Hepatocyte (in vitro differentiated cells): ENCODE results near the gene THAP8. TPM values are rescaled to one million over a fixed set of nuclear protein-coding genes. Genes with fewer than 3 reads are reported as not detected.

ENCODE experiments used
- DNase-seq: peaks from one replicate; pipeline ENCODE4 v3.0.0-alpha.2; 2016; ENCODE audit warnings: low spot score
- H2AFZ ChIP-seq: fragments of 200-600 bp; sonication (generic); 2 replicates; pipeline ENCODE4 v1.6.0; 2016; ENCODE audit warnings: antibody characterized with exemption, mild to moderate bottlenecking
- H3K27ac ChIP-seq: fragments of 200-600 bp; sonication (generic); 2 replicates; pipeline ENCODE4 v1.5.1; 2016; ENCODE audit warnings: mild to moderate bottlenecking
- H3K27me3 ChIP-seq: fragments of 200-600 bp; sonication (generic); 2 replicates; pipeline ENCODE4 v1.6.1; 2016
- H3K36me3 ChIP-seq: fragments of 200-600 bp; sonication (generic); replicated peaks from 2 replicates; pipeline ENCODE4 v1.5.1; 2016; ENCODE audit warnings: low read depth; ENCODE audit not compliant: insufficient read depth
- H3K4me1 ChIP-seq: fragments of 200-600 bp; sonication (generic); 2 replicates; pipeline ENCODE4 v1.5.1; 2016; ENCODE audit warnings: mild to moderate bottlenecking, moderate library complexity; ENCODE audit not compliant: insufficient read depth
- H3K4me2 ChIP-seq: fragments of 200-600 bp; sonication (generic); 2 replicates; pipeline ENCODE4 v1.6.0; 2016
- H3K4me3 ChIP-seq: fragments of 200-600 bp; sonication (generic); 2 replicates; pipeline ENCODE4 v1.5.1; 2016; ENCODE audit warnings: mild to moderate bottlenecking
- H3K79me2 ChIP-seq: fragments of 200-600 bp; sonication (generic); 2 replicates; pipeline ENCODE4 v1.6.0; 2017; ENCODE audit warnings: mild to moderate bottlenecking
- H3K9me2 ChIP-seq: fragments of 200-600 bp; sonication (generic); replicated peaks from 2 replicates; pipeline ENCODE4 v1.6.0; 2017; ENCODE audit warnings: mild to moderate bottlenecking; ENCODE audit not compliant: insufficient read depth
- H3K9me3 ChIP-seq: fragments of 200-600 bp; sonication (generic); 2 replicates; pipeline ENCODE4 v1.5.1; 2016; ENCODE audit warnings: low read depth, mild to moderate bottlenecking
- H4K20me1 ChIP-seq: fragments of 200-600 bp; sonication (generic); 2 replicates; pipeline ENCODE4 v1.6.0; 2016; ENCODE audit warnings: mild to moderate bottlenecking; ENCODE audit not compliant: insufficient read depth, poor library complexity, severe bottlenecking
- CTCF ChIP-seq: fragments of 200-600 bp; sonication (generic); IDR thresholded peaks from 2 replicates; pipeline ENCODE4 v1.5.1; 2016; ENCODE audit warnings: antibody characterized with exemption, mild to moderate bottlenecking; ENCODE audit not compliant: poor library complexity
- EZH2 ChIP-seq: fragments of 200-600 bp; sonication (generic); IDR thresholded peaks from 2 replicates; pipeline ENCODE4 v1.6.1; 2016; ENCODE audit warnings: antibody characterized with exemption, mild to moderate bottlenecking, borderline replicate concordance
- EZH2phosphoT487 ChIP-seq: fragments of 200-600 bp; sonication (generic); IDR thresholded peaks from one replicate; pipeline ENCODE4 v1.6.1; 2018; ENCODE audit warnings: antibody characterized with exemption, mild to moderate bottlenecking, low read depth, moderate library complexity; ENCODE audit not compliant: unreplicated experiment, severe bottlenecking
- WGBS: methylation state at CpG from one replicate; pipeline ENCODE4 v1.1.6; 2016; ENCODE audit warnings: low lambda C conversion rate; ENCODE audit errors: missing lambda C conversion rate; 5-methylcytosine and 5-hydroxymethylcytosine counted together
- polyA plus RNA-seq: library from polyadenylated mRNA; unstranded; fragments of >200 nt; fragmentation: Nextera tagmentation; extraction: Ambion mirVana; gene quantifications from 2 replicates; pipeline ENCODE4 v1.2.1, GENCODE V29; 2016
- total RNA-seq: library from RNA; depleted of rRNA; stranded (reverse); fragments of >200 nt; gene quantifications from 2 replicates; pipeline ENCODE4 v1.2.3, GENCODE V29; 2014

Gene THAP8
- total and polyA plus RNA-seq, 2 experiments from 2014 or later, result 4.5 to 23.1 TPM

DNA sequence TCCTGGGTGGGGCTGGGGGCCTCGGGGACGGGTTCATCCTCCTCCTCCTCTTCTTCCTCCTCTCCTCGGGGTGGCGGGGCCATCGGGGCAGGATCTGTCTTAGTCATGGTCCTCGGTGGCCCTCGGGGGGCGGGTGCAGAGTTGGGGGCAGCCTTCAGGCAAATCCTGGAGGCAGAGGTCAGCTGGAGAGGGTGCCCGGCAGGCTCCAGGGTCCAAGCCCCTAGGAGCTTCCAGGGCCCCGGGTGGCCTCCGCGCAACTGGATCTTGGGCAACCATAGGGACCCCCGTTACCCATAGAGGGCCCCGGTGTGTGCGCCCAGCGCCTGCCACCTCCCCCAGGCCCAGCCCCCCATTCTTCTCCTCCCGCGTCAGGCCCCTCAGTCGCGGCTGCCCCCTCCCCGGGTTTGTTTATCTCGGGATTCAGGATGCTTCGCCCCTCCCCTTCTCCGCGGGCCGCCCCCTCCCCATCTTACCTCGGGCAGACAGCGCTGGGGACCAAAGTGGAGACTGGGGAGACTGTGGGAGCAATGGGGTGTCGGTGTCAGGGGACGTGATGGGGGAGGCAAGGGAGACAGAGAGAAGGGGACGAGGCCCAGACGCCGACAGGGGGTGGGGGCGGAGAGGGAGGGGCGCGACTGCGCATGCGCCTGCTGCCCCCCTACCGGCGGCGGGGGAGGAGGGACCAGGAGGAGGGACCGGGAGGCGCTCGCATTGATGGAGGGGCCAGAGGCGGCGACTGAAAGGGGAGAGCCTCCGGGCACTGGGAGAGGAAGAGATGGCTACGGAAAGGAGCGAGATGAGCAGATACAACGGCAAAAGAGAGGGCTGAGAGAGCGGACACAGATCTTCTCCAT, 21.6 kb downstream of the THAP8 start, which contains the start of gene CLIP3:
Gene CLIP3, minus strand, starts transcription at position 623 of the 854 bp plus-strand sequence. Its CDS starts 516 bp downstream, at position 107.
- Histone ChIP-seq H3K36me3 (no peaks in the 10 kb centered on the region), H4K20me1 (no peaks in the 10 kb centered on the region), H2AFZ (peak within 1 kb of the TSS; percentile 75), H3K27me3 (no peaks in the 10 kb centered on the region), H3K9me3 (no peaks in the 10 kb centered on the region), H3K4me3 (peak within 1 kb of the TSS; percentile 94), H3K4me1 (peaks cover 3% of the 10 kb centered on the region), H3K27ac (peak within 1 kb of the TSS; percentile 22), H3K79me2 (peaks cover 2% of the 10 kb centered on the region), H3K9me2 (no peaks in the 10 kb centered on the region), H3K4me2 (peak within 1 kb of the TSS; percentile 87)
- no peak for TF ChIP-seq EZH2
- TF ChIP-seq EZH2phosphoT487, result no peak
- TF ChIP-seq CTCF, result no peak
- 7% methylated on average over 10 of the region's 51 CpGs for WGBS
- peak; percentile 79 for DNase-seq

DNA sequence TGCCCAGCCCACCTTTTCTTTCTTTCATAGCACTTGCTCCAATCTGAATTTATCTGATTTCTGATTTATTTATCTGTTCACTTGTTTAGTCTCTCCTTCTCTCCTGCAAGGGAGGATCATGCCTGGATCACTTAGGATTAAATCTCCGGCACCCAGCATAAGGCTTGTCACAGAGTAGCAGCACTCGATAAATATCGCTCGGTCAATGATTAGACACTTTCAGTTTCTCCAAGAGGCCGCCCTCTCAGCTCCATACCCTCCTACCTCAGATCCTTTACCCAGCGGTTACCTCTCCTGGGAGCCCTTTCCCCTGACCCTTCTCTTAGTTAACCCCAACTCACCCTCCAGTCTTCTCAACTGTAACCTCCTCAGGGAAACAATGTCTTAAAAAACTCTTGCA, 22.8 kb downstream of the THAP8 start:
- TF ChIP-seq EZH2 (no peak), CTCF (no peak), EZH2phosphoT487 (no peak)
- H3K9me3 ChIP-seq, result no peaks in the 10 kb centered on the region
- 84% methylated on average over 6 of the region's 6 CpGs for WGBS
- H3K36me3 ChIP-seq, result no peaks in the 10 kb centered on the region
- H3K4me2 ChIP-seq, result peak overlapping the region; percentile 87
- H2AFZ ChIP-seq, result no peak overlapping the region
- no peak for DNase-seq
- H3K27ac ChIP-seq, result no peak overlapping the region
- no peaks in the 10 kb centered on the region for H3K27me3 ChIP-seq
- H3K9me2 ChIP-seq, result no peaks in the 10 kb centered on the region
- H3K79me2 ChIP-seq, result peaks cover 2% of the 10 kb centered on the region
- no peak overlapping the region for H3K4me3 ChIP-seq
- H4K20me1 ChIP-seq, result no peaks in the 10 kb centered on the region
- H3K4me1 ChIP-seq, result peaks cover 3% of the 10 kb centered on the region

DNA sequence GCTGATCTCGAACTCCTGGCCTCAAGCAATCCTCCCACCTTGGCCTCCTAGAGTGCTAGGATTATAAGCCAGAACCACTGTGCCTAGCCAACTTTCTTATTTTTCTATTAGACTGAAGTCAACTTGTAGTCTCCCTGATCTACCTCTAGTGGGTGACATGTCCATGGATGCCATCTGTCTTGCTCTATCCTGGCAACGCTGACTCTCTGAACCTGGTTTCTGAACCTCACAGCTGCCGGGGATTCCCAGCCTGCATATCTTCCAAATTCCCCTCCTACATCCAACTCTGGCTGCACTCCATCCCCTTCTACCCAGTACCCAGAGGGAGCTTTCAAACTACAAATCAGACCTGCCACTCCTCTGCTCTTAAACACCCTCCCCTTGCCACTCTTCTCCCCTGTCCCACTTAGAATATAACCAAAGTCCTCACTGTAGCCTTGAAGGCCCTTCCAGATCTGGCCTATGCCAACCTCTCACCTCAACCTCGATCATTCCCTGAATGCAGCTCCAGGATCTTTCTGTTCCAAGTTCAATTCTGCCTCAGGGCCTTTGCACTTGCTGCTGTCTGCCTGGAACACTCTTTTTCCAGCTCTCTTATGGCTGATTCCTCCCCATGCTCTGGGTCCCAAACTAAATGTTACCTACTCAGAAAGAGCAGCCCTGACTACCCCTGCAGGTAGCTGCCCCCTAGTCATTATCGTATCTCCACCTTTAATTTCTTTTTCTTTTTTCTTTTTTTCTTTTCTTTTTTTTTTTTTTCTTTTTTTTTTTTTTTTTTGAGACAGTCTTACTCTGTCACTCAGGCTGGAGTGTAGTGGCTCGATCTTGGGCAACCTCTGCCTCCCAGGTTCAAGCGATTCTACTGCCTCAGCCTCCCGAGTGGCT, 23.6 kb downstream of the THAP8 start:
- Histone ChIP-seq H3K4me1 (peaks cover 3% of the 10 kb centered on the region), H2AFZ (no peak overlapping the region), H3K27me3 (no peaks in the 10 kb centered on the region), H4K20me1 (no peaks in the 10 kb centered on the region), H3K27ac (no peak overlapping the region), H3K9me3 (no peaks in the 10 kb centered on the region), H3K4me3 (no peak overlapping the region), H3K36me3 (no peaks in the 10 kb centered on the region), H3K79me2 (peaks cover 2% of the 10 kb centered on the region), H3K4me2 (peak overlapping the region; percentile 87), H3K9me2 (no peaks in the 10 kb centered on the region)
- WGBS, result 95% methylated on average over 8 of the region's 8 CpGs
- no peak for DNase-seq
- no peak for TF ChIP-seq EZH2phosphoT487
- TF ChIP-seq CTCF, result no peak
- TF ChIP-seq EZH2, result no peak
